ENCODE results near the gene ACOT9. TPM values are rescaled to one million over a fixed set of nuclear protein-coding genes. Genes with fewer than 3 reads are reported as not detected.
A peak's percentile ranks its signal among the peaks of the same experiment; 100 is the strongest.
"Not testable (repeated sequence)": the region's sequence is repeated elsewhere in the genome, so short reads cannot be mapped to it uniquely, and the experiment has no call there.

ACOT9 gene
- total and polyA plus RNA-seq, 3 experiments from 2014 or later = 29.4 to 33.9 (median 31.1) TPM

DNA sequence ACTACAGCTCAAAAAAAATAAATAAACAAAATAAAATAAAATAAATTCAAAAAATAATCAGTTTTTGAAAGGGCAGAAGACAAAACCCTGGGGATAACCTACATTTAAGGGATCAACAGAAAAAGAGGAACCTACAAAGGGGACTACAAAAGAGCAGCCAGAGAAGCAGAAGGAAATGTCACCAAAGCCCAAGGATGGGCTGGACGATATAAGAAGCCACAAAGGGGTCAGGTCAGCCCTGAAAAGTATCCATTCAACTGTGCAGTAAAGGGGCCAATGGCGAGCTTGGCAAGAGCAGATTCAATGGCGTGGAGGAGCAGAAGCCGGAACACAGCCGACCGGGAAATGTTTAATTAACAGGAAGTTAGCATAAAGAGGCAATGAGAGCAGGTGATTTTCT lies 16.9 kb downstream of the ACOT9 start:
- CTCF ChIA-PET = no interaction called here
- H3K4me1 Mint-ChIP-seq = no peaks in the 10 kb centered on the region
- H3K4me3 Mint-ChIP-seq = no peak overlapping the region
- Histone ChIP-seq H3K27me3 (ENCODE audit: insufficient read depth, low read length, poor library complexity, severe bottlenecking) (no peaks in the 10 kb centered on the region), H3K27ac (ENCODE audit: low read depth, low read length) (no peak overlapping the region), H3K4me3 (ENCODE audit: low read length) (no peak overlapping the region), H3K9me3 (ENCODE audit: low read length) (no peaks in the 10 kb centered on the region), H3K4me1 (ENCODE audit: insufficient read depth, low read length) (no peaks in the 10 kb centered on the region), H3K36me3 (ENCODE audit: insufficient read depth, low read length) (no peaks in the 10 kb centered on the region)
- DNase-seq = no peak
- peaks cover 0 to 54% (median 6%) of the 10 kb centered on the region in 3 donors for H3K36me3 Mint-ChIP-seq
- H3K27ac Mint-ChIP-seq = peak overlapping the region in 1 of 8 donors; percentile 64
- POLR2A ChIA-PET = no interaction called here
- H3K27me3 Mint-ChIP-seq = peaks cover 0 to 4% of the 10 kb centered on the region in 2 donors
- no peaks in the 10 kb centered on the region for H3K9me3 Mint-ChIP-seq

DNA sequence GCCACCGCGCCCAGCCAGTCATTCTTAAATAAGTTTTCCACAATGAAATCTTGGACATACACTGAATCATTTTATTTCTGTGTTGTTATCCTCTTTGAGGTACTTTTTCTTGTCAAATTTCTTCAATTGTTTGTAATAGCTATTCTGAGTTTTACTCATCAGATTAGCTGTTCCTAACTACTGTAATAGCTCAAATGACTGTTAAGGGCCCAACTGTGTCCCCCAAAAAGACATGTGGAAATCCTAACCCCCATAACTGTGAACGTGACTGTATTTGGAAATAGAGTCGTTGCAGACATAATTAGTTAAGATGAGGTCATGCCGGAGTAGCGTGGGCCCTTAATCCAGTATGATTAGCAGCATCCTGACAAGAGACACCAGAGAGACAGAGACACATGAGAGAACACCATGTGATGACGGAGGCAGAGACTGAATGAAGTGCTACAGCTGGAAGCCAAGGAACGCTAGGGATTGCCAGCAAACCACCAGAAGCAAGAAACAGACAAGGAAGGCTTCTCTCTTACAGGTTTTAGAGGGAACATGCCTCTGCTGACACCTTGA lies 22.9 kb downstream of the ACOT9 start:
- Histone ChIP-seq H3K27me3 (ENCODE audit: insufficient read depth, low read length, poor library complexity, severe bottlenecking) (no peaks in the 10 kb centered on the region), H3K9me3 (ENCODE audit: low read length) (no peaks in the 10 kb centered on the region), H3K4me3 (ENCODE audit: low read length) (no peak overlapping the region), H3K4me1 (ENCODE audit: insufficient read depth, low read length) (no peaks in the 10 kb centered on the region), H3K27ac (ENCODE audit: low read depth, low read length) (no peak overlapping the region), H3K36me3 (ENCODE audit: insufficient read depth, low read length) (no peaks in the 10 kb centered on the region)
- no peak overlapping the region for H3K27ac Mint-ChIP-seq
- peaks cover 0 to 52% (median 7%) of the 10 kb centered on the region in 3 donors for H3K36me3 Mint-ChIP-seq
- H3K4me1 Mint-ChIP-seq = no peaks in the 10 kb centered on the region
- ChIA-PET CTCF (no interaction called here), POLR2A (no interaction called here)
- no peaks in the 10 kb centered on the region for H3K9me3 Mint-ChIP-seq
- no peak for DNase-seq
- no peaks in the 10 kb centered on the region for H3K27me3 Mint-ChIP-seq
- H3K4me3 Mint-ChIP-seq = no peak overlapping the region

DNA sequence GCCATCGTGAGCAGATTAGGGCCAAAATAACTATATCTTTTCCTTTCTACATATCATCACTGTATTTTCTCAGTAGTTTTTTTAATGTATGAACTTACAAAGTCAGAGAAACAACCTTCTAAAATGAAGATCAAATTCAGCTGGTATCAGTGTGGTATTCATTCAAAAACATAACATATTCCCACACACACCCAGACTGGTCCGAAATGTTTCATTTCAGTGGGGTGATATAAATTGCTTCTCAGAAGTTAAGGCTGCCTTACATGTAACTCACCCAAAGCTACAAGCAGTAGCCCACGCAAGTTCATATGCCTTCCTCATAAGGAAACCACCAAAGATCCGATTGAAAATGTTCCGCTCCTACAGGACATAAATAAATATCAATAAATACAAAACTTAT lies 37.8 kb downstream of the ACOT9 start:
- Histone ChIP-seq H3K4me3 (ENCODE audit: low read length) (no peak overlapping the region), H3K36me3 (ENCODE audit: insufficient read depth, low read length) (no peaks in the 10 kb centered on the region), H3K27me3 (ENCODE audit: insufficient read depth, low read length, poor library complexity, severe bottlenecking) (no peaks in the 10 kb centered on the region), H3K9me3 (ENCODE audit: low read length) (no peaks in the 10 kb centered on the region), H3K4me1 (ENCODE audit: insufficient read depth, low read length) (no peaks in the 10 kb centered on the region), H3K27ac (ENCODE audit: low read depth, low read length) (no peak overlapping the region)
- H3K4me3 Mint-ChIP-seq = no peak overlapping the region
- H3K9me3 Mint-ChIP-seq = no peaks in the 10 kb centered on the region
- peaks cover 4 to 54% (median 6%) of the 10 kb centered on the region in 3 donors for H3K36me3 Mint-ChIP-seq
- CTCF ChIA-PET = no interaction called here
- no peak for DNase-seq
- no peak overlapping the region for H3K27ac Mint-ChIP-seq
- peaks cover 0 to 4% of the 10 kb centered on the region in 2 donors for H3K27me3 Mint-ChIP-seq
- POLR2A ChIA-PET = no interaction called here
- no peaks in the 10 kb centered on the region for H3K4me1 Mint-ChIP-seq

DNA sequence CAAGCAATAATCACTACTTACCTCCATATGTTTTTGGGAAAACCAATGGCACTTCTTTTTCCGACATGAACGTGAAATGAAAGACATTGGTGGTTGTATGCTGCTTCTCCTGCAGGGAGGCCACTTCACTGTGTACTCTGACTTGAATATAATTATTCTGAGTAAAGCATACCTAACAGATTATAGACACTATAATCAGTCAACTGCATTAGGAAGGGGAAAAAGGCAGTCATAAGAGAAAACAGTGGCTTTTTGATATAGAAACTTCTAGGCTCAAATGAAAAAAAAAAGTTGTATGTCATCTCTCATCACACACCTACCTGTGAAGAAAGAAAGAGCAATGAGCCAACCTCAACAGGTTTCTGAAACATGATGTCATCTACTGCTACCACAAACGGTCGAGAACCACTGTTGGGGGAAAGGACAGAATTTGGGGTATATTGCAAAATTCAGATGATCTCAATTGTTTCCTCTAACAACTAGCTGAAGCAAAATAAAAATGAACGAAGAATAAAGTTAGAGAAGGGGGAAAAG lies 38.3 kb downstream of the ACOT9 start:
- DNase-seq = no peak
- Histone ChIP-seq H3K4me3 (ENCODE audit: low read length) (no peak overlapping the region), H3K9me3 (ENCODE audit: low read length) (no peaks in the 10 kb centered on the region), H3K4me1 (ENCODE audit: insufficient read depth, low read length) (no peaks in the 10 kb centered on the region), H3K36me3 (ENCODE audit: insufficient read depth, low read length) (no peaks in the 10 kb centered on the region), H3K27me3 (ENCODE audit: insufficient read depth, low read length, poor library complexity, severe bottlenecking) (no peaks in the 10 kb centered on the region), H3K27ac (ENCODE audit: low read depth, low read length) (no peak overlapping the region)
- Mint-ChIP-seq H3K4me3 (no peak overlapping the region), H3K4me1 (no peaks in the 10 kb centered on the region), H3K36me3 (peaks cover 4 to 52% (median 6%) of the 10 kb centered on the region in 3 donors), H3K27me3 (no peaks in the 10 kb centered on the region), H3K9me3 (no peaks in the 10 kb centered on the region), H3K27ac (no peak overlapping the region)
- POLR2A ChIA-PET = no interaction called here
- CTCF ChIA-PET = no interaction called here

GRCh38 chrX:23699636-23700194 lies 43.4 kb downstream of the ACOT9 start:
- Histone ChIP-seq H3K27me3 (ENCODE audit: insufficient read depth, low read length, poor library complexity, severe bottlenecking) (no peaks in the 10 kb centered on the region), H3K36me3 (ENCODE audit: insufficient read depth, low read length) (no peaks in the 10 kb centered on the region), H3K27ac (ENCODE audit: low read depth, low read length) (no peak overlapping the region), H3K4me3 (ENCODE audit: low read length) (no peak overlapping the region), H3K9me3 (ENCODE audit: low read length) (no peaks in the 10 kb centered on the region), H3K4me1 (ENCODE audit: insufficient read depth, low read length) (no peaks in the 10 kb centered on the region)
- H3K4me3 Mint-ChIP-seq = peak overlapping the region in 6 of 7 donors; percentile 4 to 82 (median 59)
- no peaks in the 10 kb centered on the region for H3K9me3 Mint-ChIP-seq
- H3K27me3 Mint-ChIP-seq = no peaks in the 10 kb centered on the region
- peak overlapping the region in 4 of 8 donors; percentile 19 to 76 (median 63) for H3K27ac Mint-ChIP-seq
- no peaks in the 10 kb centered on the region for H3K4me1 Mint-ChIP-seq
- H3K36me3 Mint-ChIP-seq = peaks cover 3 to 19% (median 4%) of the 10 kb centered on the region in 3 donors
- DNase-seq = peak in 1 of 5 donors; percentile 20
- ChIA-PET POLR2A (no interaction called here), CTCF (interaction anchor here (3.3 kb wide), 1 partner anchor 202 kb away, joined by 19 read pairs; no protein-coding TSS in a partner anchor)

DNA sequence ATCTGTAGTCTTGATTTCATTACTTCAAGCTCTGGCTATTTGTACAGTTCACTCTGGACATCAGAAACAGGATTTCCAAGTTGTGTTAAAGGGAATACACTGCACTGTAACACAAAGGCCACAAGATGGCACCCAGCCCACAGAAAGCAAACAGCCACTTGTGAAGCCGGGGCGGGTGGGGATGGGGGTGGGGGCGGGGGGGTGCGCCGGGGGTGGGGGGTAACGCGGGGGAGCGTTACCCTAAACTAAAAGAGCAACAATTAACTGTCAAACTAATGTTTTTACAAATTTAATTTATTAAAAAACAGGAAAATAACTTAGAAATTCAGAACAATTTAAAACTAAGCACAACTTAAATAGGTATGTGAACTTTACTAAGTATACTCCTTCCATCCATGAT lies 48.5 kb downstream of the ACOT9 start:
- no peaks in the 10 kb centered on the region for H3K9me3 Mint-ChIP-seq
- H3K36me3 ChIP-seq (ENCODE audit: insufficient read depth, low read length) = no peaks in the 10 kb centered on the region
- DNase-seq = peak; percentile 11 to 65 (median 27)
- H3K9me3 ChIP-seq (ENCODE audit: low read length) = no peaks in the 10 kb centered on the region
- H3K27me3 ChIP-seq (ENCODE audit: insufficient read depth, low read length, poor library complexity, severe bottlenecking) = no peaks in the 10 kb centered on the region
- H3K27ac ChIP-seq (ENCODE audit: low read depth, low read length) = no peak overlapping the region
- no peaks in the 10 kb centered on the region for H3K4me1 ChIP-seq (ENCODE audit: insufficient read depth, low read length)
- H3K4me3 Mint-ChIP-seq = no peak overlapping the region
- peaks cover 0 to 3% of the 10 kb centered on the region in 2 donors for H3K27me3 Mint-ChIP-seq
- CTCF ChIA-PET = interaction anchor here (0.7 to 4.1 kb wide), 4 partner anchors 9 to 359 kb away, joined by 3 to 41 read pairs (median 6); no protein-coding TSS in a partner anchor
- no peak overlapping the region for H3K27ac Mint-ChIP-seq
- POLR2A ChIA-PET = no interaction called here
- H3K4me3 ChIP-seq (ENCODE audit: low read length) = no peak overlapping the region
- peaks cover 0 to 1% (median 0%) of the 10 kb centered on the region in 3 donors for H3K4me1 Mint-ChIP-seq
- no peaks in the 10 kb centered on the region for H3K36me3 Mint-ChIP-seq

DNA sequence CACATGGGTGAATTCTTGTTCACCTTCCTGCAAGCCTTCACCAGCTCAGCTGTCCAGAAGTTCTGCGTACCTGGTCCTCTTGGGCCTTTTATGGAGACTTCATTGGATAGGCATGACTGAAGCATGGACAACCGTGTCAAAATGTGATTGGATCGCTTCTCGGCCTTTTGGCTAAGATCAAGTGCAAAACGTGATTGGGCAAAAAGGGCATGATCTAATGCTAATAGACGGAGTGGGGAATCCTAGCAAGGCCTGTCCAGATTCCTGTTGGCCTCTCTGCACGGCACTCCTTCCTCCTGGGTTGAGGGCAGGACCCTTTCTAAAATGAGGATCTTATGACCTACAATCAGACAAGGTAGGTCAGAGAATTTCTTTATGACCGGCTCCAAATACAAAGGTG lies 50.9 kb downstream of the ACOT9 start:
- Histone ChIP-seq H3K36me3 (ENCODE audit: insufficient read depth, low read length) (no peaks in the 10 kb centered on the region), H3K9me3 (ENCODE audit: low read length) (no peaks in the 10 kb centered on the region), H3K27ac (ENCODE audit: low read depth, low read length) (no peak overlapping the region), H3K27me3 (ENCODE audit: insufficient read depth, low read length, poor library complexity, severe bottlenecking) (no peaks in the 10 kb centered on the region), H3K4me1 (ENCODE audit: insufficient read depth, low read length) (no peaks in the 10 kb centered on the region), H3K4me3 (ENCODE audit: low read length) (no peak overlapping the region)
- CTCF ChIA-PET = no interaction called here
- POLR2A ChIA-PET = no interaction called here
- peaks cover 0 to 3% of the 10 kb centered on the region in 2 donors for H3K27me3 Mint-ChIP-seq
- H3K4me3 Mint-ChIP-seq = no peak overlapping the region
- H3K36me3 Mint-ChIP-seq = no peaks in the 10 kb centered on the region
- H3K27ac Mint-ChIP-seq = no peak overlapping the region
- H3K4me1 Mint-ChIP-seq = peaks cover 0 to 1% (median 0%) of the 10 kb centered on the region in 3 donors
- DNase-seq = no peak
- no peaks in the 10 kb centered on the region for H3K9me3 Mint-ChIP-seq

DNA sequence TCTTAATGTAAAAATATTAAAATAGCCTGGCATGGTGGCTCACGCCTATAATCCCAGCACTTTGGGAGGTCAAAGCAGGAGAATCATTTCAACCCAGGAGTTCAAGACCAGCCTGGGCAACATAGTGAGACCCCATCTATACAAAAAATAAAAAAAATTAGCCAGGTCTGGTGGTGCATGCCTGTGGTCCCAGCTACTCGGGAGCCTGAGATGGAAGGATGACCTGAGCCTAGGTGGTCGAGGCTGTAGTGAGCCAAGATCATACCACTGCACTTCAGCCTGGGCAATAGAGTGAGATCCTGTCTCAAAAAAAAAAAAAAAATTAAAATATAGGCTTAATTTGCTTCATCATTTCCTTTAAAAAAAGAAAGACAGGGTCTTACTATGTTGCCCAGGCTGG lies 66.6 kb downstream of the ACOT9 start:
- DNase-seq; H3K4me1 ChIP-seq (ENCODE audit: insufficient read depth, low read length); H3K27me3 Mint-ChIP-seq; H3K9me3 ChIP-seq (ENCODE audit: low read length); H3K27ac Mint-ChIP-seq; H3K27ac ChIP-seq (ENCODE audit: low read depth, low read length); POLR2A ChIA-PET; H3K4me3 Mint-ChIP-seq; H3K9me3 Mint-ChIP-seq; H3K4me1 Mint-ChIP-seq; H3K36me3 ChIP-seq (ENCODE audit: insufficient read depth, low read length); H3K4me3 ChIP-seq (ENCODE audit: low read length); CTCF ChIA-PET; H3K27me3 ChIP-seq (ENCODE audit: insufficient read depth, low read length, poor library complexity, severe bottlenecking): not testable (repeated sequence)
- peaks cover 0 to 47% (median 5%) of the 10 kb centered on the region in 3 donors for H3K36me3 Mint-ChIP-seq

Measured in CD8-positive, alpha-beta memory T cell (primary cell).